Astrocyte of the spinal cord (primary cell): ENCODE results near the gene PRIMPOL.

Experiments used
- DNase-seq: peaks from one replicate; pipeline ENCODE4 v3.0.0; 2011; ENCODE audit warnings: low read depth, low spot score
- H3K4me3 ChIP-seq: 2 replicates; pipeline ENCODE4 v1.5.1; 2011; ENCODE audit warnings: low read depth, mild to moderate bottlenecking, low read length, moderate library complexity
- in situ Hi-C: cut with HindIII; loops from 2 replicates; pipeline ENCODE4 v1.10.0; 2017; ENCODE audit warnings: low sequenced_read_pairs
- TF ChIP-seq, protein P1 (sequence below): IDR thresholded peaks from 2 replicates; pipeline ENCODE4 v1.5.1; 2012; ENCODE audit warnings: low read depth, mild to moderate bottlenecking, low read length, inconsistent platforms

The PRIMPOL gene

DNA sequence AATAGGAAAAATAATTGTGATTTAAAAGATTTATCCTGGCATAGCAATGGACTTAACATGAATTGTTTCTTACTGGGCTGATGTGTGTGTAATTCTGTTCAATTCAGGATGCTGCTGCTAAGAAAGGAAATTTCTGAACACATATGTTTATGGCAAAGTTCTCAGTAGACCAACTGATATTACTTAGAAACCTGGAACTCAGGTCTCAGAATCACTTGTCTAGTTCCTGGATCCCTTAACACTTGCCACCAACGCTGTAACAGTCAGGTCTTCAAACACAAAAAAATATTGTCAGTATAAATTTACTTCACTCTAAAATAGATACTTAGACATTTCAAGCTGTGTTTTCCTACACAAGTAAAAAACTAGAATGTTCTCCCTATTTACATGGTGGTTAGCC is 5.8 kb upstream of the PRIMPOL start:
- no peak for DNase-seq
- TF ChIP-seq, protein P1, sequence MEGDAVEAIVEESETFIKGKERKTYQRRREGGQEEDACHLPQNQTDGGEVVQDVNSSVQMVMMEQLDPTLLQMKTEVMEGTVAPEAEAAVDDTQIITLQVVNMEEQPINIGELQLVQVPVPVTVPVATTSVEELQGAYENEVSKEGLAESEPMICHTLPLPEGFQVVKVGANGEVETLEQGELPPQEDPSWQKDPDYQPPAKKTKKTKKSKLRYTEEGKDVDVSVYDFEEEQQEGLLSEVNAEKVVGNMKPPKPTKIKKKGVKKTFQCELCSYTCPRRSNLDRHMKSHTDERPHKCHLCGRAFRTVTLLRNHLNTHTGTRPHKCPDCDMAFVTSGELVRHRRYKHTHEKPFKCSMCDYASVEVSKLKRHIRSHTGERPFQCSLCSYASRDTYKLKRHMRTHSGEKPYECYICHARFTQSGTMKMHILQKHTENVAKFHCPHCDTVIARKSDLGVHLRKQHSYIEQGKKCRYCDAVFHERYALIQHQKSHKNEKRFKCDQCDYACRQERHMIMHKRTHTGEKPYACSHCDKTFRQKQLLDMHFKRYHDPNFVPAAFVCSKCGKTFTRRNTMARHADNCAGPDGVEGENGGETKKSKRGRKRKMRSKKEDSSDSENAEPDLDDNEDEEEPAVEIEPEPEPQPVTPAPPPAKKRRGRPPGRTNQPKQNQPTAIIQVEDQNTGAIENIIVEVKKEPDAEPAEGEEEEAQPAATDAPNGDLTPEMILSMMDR = no peak
- no peak overlapping the region for H3K4me3 ChIP-seq
- in situ Hi-C loops = no loop called here

DNA sequence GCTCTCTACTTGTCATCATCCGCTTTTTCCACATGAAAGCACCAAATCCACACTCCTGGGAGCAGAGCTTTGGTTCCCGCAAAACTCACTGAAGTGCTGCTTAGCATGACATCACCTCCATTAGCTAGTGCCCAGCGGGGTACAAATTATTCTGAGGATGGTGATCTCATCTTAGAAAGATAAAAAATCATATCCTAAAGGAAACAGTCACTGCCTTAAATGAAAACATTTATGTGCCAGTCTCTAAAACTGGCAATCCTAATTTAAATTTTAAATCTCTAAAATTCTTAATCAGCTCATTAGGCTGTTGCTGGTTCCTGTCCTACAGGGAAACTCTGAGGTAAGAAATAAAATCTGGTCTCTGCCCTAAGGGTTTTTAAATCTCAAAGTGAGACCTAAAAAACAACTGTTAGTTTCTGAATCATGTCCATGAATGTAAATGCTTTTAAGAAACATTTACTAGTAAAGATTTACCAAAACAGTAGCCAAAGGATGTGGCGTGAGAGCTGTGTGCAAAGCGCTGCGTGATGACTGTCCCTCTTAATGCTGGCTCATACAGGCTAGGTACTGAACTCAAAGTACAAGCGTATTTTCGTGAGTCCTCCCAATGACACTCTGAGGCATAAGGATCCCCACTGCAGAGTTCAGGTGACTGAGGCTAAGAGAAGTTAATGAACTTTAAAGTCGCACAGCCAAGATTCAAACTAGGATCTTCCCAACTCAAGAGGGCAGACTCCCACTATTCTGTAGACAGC is 4.8 kb upstream of the PRIMPOL start:
- in situ Hi-C loops = no loop called here
- DNase-seq = peak; percentile 74
- TF ChIP-seq, protein P1 = no peak
- H3K4me3 ChIP-seq = no peak overlapping the region

DNA sequence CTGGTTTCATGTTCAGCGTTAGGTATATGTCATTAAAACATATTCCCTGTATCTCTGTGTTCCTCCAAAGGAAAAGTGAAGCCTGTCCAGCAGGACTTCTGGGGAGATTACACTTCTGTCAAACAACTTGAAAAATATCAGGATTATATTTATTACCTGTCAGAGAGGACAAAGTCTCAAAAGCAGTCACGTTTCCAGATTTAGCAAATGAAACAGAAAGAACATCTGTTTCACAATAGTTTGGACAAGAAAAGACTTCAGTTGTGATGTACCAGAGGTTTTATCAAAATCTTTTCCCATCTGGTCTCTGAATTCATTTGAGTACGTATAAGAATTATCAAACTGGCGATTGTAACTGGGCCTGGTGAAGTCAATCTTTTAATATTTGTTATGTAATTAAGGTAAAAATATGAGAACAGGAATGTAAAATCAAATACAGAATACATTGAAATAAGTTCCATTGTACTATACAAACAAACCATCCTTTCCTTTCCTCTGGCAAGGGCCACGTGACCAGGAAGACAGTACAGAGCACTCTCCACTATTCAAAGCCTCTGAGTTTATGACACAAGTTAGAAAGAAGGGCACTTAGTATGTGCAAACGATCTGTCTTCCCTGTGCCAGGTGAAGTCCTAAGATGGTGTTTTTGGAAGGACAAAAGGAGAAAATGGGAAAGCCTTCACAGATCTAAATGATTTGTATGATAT is 3.5 kb upstream of the PRIMPOL start:
- no peak overlapping the region for H3K4me3 ChIP-seq
- in situ Hi-C loops = no loop called here
- no peak for DNase-seq
- TF ChIP-seq, protein P1 = no peak

DNA sequence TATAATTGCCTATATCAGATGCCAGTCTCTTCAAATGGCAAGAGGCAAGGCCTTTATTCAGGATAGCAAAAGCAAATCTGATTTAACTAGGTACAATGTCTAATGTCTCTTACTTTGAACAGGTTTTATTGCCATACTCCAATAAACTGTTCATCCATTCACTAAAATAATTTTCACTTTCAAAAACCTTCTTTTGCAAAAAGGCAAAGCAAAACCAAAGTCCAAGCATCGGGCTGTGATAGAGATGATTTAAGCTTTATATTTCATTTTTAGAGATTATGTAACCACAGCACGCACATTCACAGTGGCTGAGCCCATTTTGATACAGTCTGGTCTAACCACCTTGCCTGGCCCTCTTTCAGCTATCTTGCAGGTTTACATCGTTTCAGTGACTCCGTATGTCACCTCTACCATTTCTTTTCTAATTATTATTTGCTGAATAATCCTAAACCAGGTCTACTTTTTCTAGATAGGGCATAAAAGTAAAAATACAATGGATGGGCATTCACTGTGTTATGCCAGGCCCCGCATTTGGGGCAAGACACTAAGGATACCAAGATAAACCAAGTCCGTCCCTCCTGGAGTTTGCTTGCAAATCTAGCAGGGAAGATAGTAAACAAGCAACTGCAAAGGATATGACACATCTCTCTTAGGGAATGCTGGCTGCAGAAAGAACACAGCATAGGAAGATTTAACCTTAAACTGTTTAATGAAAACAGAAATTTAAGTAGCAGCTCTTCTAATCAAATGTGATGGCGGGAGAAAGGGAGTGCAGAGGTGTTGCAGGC is 2.1 kb upstream of the PRIMPOL start:
- peak; percentile 26 for DNase-seq
- peak overlapping the region; percentile 71 for H3K4me3 ChIP-seq
- in situ Hi-C loops = no loop called here

DNA sequence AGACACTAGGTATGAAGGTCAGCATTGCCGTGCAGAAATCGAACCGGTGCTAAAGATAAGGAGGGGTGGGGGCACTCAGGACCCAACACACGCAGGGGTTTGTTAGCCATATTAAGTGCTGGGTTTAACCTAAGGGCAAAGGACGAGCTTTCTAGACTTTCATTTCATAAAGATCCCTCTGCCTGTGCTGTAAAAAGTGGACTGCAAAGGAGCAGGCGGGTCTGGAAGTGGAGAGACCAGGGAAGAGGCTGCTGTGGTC is 1.6 kb upstream of the PRIMPOL start:
- peak overlapping the region; percentile 71 for H3K4me3 ChIP-seq
- TF ChIP-seq, protein P1 = no peak
- no peak for DNase-seq
- in situ Hi-C loops = no loop called here

More for the DNA sequence above, 2.1 kb upstream of the PRIMPOL start:
- TF ChIP-seq, protein P1 = no peak

DNA sequence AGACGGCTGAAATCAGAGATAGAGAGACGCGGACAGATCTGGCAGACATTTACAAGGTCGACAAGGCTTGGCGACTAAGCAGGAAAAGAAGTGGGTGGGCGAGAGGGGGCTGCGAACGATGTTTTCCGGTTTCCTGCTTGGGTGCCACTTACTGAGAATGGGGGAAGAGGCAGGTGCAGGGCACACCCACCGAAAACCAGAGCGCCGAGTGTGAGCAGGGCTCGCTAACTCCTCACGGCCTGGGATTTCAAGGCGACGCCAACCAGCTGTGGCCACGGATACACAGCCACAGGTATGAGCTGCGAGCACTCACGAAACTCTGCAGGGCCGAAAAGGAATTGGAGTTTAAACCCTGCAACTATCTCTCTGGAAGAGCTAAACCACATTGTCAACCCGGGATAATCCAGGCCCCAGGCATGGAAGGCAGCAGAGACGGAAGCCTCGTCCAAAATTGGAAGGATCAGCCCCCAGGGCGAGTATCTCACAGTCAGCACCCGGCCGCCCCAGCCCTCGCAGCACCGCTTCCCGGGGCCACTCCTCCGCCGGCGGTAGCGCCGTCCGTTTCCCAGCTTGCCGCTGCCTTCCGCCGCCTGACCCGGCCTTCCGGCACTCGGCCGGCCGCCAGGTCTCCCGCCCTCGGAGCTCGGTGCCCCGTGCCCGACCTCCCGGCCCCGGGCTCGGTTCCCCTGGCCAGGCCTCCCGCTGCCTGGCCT is 1.1 kb upstream of the PRIMPOL start:
- in situ Hi-C loops = no loop called here
- DNase-seq = peak; percentile 52
- H3K4me3 ChIP-seq = peak overlapping the region; percentile 71
- TF ChIP-seq, protein P1 = no peak
